ENCODE data around the gene KDM8. TPM values are rescaled to one million over a fixed set of nuclear protein-coding genes. Genes with fewer than 3 reads are reported as not detected.

Gene KDM8
- total RNA-seq, 1 donor from 2014 or later = 4.3 TPM

- Histone ChIP-seq H3K4me3 (ENCODE audit: insufficient read depth, low read depth, low read length) (no peak overlapping the region), H3K4me2 (ENCODE audit: low read length) (no peak overlapping the region), H4K20me1 (ENCODE audit: insufficient read depth, low read length) (no peaks in the 10 kb centered on the region), H3K79me2 (ENCODE audit: insufficient read depth, low read length) (no peaks in the 10 kb centered on the region), H3K27ac (ENCODE audit: low read depth, low read length) (no peak overlapping the region), H3K27me3 (ENCODE audit: insufficient read depth, low read length) (no peaks in the 10 kb centered on the region), H3K9me3 (ENCODE audit: insufficient read depth, low read depth, low read length) (no peaks in the 10 kb centered on the region), H3K4me1 (ENCODE audit: insufficient read depth, low read length) (peaks cover 11% of the 10 kb centered on the region), H3K9ac (ENCODE audit: low read length) (no peak overlapping the region), H2AFZ (ENCODE audit: low read depth, low read length) (no peak overlapping the region), H3K36me3 (ENCODE audit: insufficient read depth, low read length) (no peaks in the 10 kb centered on the region)
- H3K4me3 Mint-ChIP-seq (ENCODE audit: unreplicated experiment) = no peak overlapping the region
- H3K27ac Mint-ChIP-seq (ENCODE audit: unreplicated experiment) = no peak overlapping the region
- H3K4me1 Mint-ChIP-seq (ENCODE audit: low read depth, unreplicated experiment) = peaks cover 4% of the 10 kb centered on the region
- TF ChIP-seq, protein P1, sequence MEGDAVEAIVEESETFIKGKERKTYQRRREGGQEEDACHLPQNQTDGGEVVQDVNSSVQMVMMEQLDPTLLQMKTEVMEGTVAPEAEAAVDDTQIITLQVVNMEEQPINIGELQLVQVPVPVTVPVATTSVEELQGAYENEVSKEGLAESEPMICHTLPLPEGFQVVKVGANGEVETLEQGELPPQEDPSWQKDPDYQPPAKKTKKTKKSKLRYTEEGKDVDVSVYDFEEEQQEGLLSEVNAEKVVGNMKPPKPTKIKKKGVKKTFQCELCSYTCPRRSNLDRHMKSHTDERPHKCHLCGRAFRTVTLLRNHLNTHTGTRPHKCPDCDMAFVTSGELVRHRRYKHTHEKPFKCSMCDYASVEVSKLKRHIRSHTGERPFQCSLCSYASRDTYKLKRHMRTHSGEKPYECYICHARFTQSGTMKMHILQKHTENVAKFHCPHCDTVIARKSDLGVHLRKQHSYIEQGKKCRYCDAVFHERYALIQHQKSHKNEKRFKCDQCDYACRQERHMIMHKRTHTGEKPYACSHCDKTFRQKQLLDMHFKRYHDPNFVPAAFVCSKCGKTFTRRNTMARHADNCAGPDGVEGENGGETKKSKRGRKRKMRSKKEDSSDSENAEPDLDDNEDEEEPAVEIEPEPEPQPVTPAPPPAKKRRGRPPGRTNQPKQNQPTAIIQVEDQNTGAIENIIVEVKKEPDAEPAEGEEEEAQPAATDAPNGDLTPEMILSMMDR (IDR thresholded peaks at IDR 0.05; ENCODE audit: insufficient read depth, low read depth, low read length) = no peak
- TF ChIP-seq EZH2 (IDR thresholded peaks at IDR 0.05; ENCODE audit: insufficient read depth, low read length) = no peak
- no peaks in the 10 kb centered on the region for H3K9me3 Mint-ChIP-seq (ENCODE audit: unreplicated experiment)
- FAIRE-seq (no peak), DNase-seq (ENCODE audit: low read depth) (no peak)
- H3K36me3 Mint-ChIP-seq (ENCODE audit: low read depth, unreplicated experiment) = peaks cover 3% of the 10 kb centered on the region
- H3K27me3 Mint-ChIP-seq (ENCODE audit: low read depth, unreplicated experiment) = peaks cover 3% of the 10 kb centered on the region
Observed at GRCh38 chr16:27224271-27224737, 21.0 kb downstream of the KDM8 start.

- H3K9ac ChIP-seq (ENCODE audit: low read length) = no peak overlapping the region
- no peak overlapping the region for H3K4me3 Mint-ChIP-seq (ENCODE audit: unreplicated experiment)
Observed at GRCh38 chr16:27224741-27225300, 21.5 kb downstream of the KDM8 start.

More at GRCh38 chr16:27224741-27225300, 21.5 kb downstream of the KDM8 start:
- H2AFZ ChIP-seq (ENCODE audit: low read depth, low read length) = no peak overlapping the region
- H3K4me2 ChIP-seq (ENCODE audit: low read length) = no peak overlapping the region
- H3K4me3 ChIP-seq (ENCODE audit: insufficient read depth, low read depth, low read length) = no peak overlapping the region
- no peak for DNase-seq (ENCODE audit: low read depth)
- H3K27ac ChIP-seq (ENCODE audit: low read depth, low read length) = no peak overlapping the region
- peaks cover 3% of the 10 kb centered on the region for H3K36me3 Mint-ChIP-seq (ENCODE audit: low read depth, unreplicated experiment)
- TF ChIP-seq, protein P1 (IDR thresholded peaks at IDR 0.05; ENCODE audit: insufficient read depth, low read depth, low read length) = no peak
- TF ChIP-seq EZH2 (IDR thresholded peaks at IDR 0.05; ENCODE audit: insufficient read depth, low read length) = no peak
- H3K36me3 ChIP-seq (ENCODE audit: insufficient read depth, low read length) = no peaks in the 10 kb centered on the region
- peaks cover 4% of the 10 kb centered on the region for H3K4me1 Mint-ChIP-seq (ENCODE audit: low read depth, unreplicated experiment)
- H3K79me2 ChIP-seq (ENCODE audit: insufficient read depth, low read length) = no peaks in the 10 kb centered on the region
- H3K4me1 ChIP-seq (ENCODE audit: insufficient read depth, low read length) = peaks cover 11% of the 10 kb centered on the region
- H3K27me3 ChIP-seq (ENCODE audit: insufficient read depth, low read length) = no peaks in the 10 kb centered on the region
- H3K9me3 Mint-ChIP-seq (ENCODE audit: unreplicated experiment) = no peaks in the 10 kb centered on the region
- no peaks in the 10 kb centered on the region for H4K20me1 ChIP-seq (ENCODE audit: insufficient read depth, low read length)
- no peak overlapping the region for H3K27ac Mint-ChIP-seq (ENCODE audit: unreplicated experiment)
- no peak for FAIRE-seq
- H3K9me3 ChIP-seq (ENCODE audit: insufficient read depth, low read depth, low read length) = no peaks in the 10 kb centered on the region
- H3K27me3 Mint-ChIP-seq (ENCODE audit: low read depth, unreplicated experiment) = peaks cover 3% of the 10 kb centered on the region
